Stomach (tissue), 4 donors: ENCODE results near the gene FBRSL1.

Experiments
- POLR2A ChIP-seq, 4 donors: fragments of 450-650 bp; IDR thresholded peaks; one replicate each; pipeline ENCODE4 v1.6.1; 2016; ENCODE audit warnings: antibody characterized with exemption in 4 of 4, control low read depth in 2 of 4, mild to moderate bottlenecking in 1 of 4, moderate library complexity in 1 of 4
- POLR2AphosphoS5 ChIP-seq, 3 donors: sonication (generic); formaldehyde crosslinking; IDR thresholded peaks; one replicate each; pipeline ENCODE4 v1.6.1; 2016; ENCODE audit warnings: antibody characterized with exemption in 3 of 3
- TF ChIP-seq, protein P1 (sequence below), 7 experiments: fragments of 450-650 bp in 4 of 7; fragments of 200-600 bp in 3 of 7; sonication (generic) in 3 of 7; IDR thresholded peaks; one replicate each; pipeline ENCODE4 v1.5.1; 2016 to 2019; ENCODE audit warnings: antibody characterized with exemption in 7 of 7, control low read depth in 2 of 7, mild to moderate bottlenecking in 1 of 7

DNA sequence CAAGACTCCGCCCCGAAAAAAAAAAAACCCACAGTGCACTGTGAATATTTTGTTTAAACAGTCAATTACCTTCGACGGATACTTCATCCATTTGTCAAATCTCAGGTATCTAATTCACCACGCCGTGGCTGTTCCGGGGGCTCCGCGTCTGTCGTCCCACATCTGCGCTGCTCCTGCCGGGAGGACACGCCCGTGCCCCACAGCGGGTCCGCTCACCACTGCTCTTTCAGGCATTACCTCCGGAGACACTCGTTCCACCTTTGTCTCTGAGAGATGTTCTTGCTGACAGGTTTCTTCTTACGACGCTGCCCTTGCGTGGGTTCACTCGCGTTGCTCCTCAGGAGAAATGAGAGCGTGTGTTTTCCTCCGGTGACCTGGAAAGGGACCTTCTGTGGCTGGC, 46.9 kb upstream of the FBRSL1 start:
- TF ChIP-seq, protein P1, sequence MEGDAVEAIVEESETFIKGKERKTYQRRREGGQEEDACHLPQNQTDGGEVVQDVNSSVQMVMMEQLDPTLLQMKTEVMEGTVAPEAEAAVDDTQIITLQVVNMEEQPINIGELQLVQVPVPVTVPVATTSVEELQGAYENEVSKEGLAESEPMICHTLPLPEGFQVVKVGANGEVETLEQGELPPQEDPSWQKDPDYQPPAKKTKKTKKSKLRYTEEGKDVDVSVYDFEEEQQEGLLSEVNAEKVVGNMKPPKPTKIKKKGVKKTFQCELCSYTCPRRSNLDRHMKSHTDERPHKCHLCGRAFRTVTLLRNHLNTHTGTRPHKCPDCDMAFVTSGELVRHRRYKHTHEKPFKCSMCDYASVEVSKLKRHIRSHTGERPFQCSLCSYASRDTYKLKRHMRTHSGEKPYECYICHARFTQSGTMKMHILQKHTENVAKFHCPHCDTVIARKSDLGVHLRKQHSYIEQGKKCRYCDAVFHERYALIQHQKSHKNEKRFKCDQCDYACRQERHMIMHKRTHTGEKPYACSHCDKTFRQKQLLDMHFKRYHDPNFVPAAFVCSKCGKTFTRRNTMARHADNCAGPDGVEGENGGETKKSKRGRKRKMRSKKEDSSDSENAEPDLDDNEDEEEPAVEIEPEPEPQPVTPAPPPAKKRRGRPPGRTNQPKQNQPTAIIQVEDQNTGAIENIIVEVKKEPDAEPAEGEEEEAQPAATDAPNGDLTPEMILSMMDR (IDR thresholded peaks at IDR 0.05) = no peak
- no peak for TF ChIP-seq POLR2A (IDR thresholded peaks at IDR 0.05)
- no peak for TF ChIP-seq POLR2AphosphoS5 (IDR thresholded peaks at IDR 0.05)
